ENCODE measurements around the gene SIGLEC9.

Gene SIGLEC9

DNA sequence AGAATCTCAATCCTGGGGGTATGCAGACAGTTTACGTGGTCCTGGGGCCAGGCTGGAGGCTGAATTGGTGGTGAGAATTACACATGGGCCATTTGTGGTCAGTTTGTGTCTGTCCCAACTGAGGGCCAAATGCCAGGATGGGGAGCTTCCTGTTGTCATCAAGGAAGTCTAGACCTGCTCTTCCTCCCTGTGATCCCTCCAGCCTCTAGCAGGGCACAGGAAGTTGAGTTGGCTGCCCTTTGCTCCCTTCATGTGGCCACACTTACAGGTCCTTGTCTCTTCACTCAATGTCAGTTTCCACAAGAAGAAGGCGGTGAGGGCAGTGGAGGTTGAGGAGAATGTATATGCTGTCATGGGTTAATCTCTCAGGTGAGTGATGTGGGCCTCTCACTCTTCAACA lies 47.5 kb downstream of the SIGLEC9 start:
- no peaks in the 10 kb centered on the region; the same call in 1 of the 2 replicates for H3K4me1 ChIP-seq (ENCODE audit: control insufficient read depth, insufficient read depth, low read length)
- H3K27ac ChIP-seq (ENCODE audit: extremely low read depth, low read depth, low read length): no peak overlapping the region
- TF ChIP-seq EGR2 (tag by site-specific recombination; IDR thresholded peaks at IDR 0.05; ENCODE audit: low read depth) (no peak), ZNF16 (tag by site-specific recombination; IDR thresholded peaks at IDR 0.05; ENCODE audit: low read depth) (no peak), KLF9 (tag by site-specific recombination; IDR thresholded peaks at IDR 0.05; ENCODE audit: low read depth) (no peak), ZNF521 (tag by site-specific recombination; IDR thresholded peaks at IDR 0.05) (no peak), ZNF624 (tag by site-specific recombination; IDR thresholded peaks at IDR 0.05) (no peak), ZNF549 (tag by site-specific recombination; IDR thresholded peaks at IDR 0.05) (no peak), OSR2 (tag by site-specific recombination; IDR thresholded peaks at IDR 0.05) (no peak), SCRT2 (tag by site-specific recombination; IDR thresholded peaks at IDR 0.05) (no peak), ZNF394 (tag by site-specific recombination; IDR thresholded peaks at IDR 0.05; ENCODE audit: borderline replicate concordance) (no peak), GLIS2 (tag by site-specific recombination; IDR thresholded peaks at IDR 0.05) (no peak), ZNF202 (tag by site-specific recombination; IDR thresholded peaks at IDR 0.05; ENCODE audit: borderline replicate concordance) (no peak)
- TF ChIP-seq, protein P1, sequence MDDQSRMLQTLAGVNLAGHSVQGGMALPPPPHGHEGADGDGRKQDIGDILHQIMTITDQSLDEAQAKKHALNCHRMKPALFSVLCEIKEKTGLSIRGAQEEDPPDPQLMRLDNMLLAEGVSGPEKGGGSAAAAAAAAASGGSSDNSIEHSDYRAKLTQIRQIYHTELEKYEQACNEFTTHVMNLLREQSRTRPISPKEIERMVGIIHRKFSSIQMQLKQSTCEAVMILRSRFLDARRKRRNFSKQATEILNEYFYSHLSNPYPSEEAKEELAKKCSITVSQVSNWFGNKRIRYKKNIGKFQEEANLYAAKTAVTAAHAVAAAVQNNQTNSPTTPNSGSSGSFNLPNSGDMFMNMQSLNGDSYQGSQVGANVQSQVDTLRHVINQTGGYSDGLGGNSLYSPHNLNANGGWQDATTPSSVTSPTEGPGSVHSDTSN (CRISPR knock-in tag; IDR thresholded peaks at IDR 0.05): no peak
- TF ChIP-seq, protein P2, sequence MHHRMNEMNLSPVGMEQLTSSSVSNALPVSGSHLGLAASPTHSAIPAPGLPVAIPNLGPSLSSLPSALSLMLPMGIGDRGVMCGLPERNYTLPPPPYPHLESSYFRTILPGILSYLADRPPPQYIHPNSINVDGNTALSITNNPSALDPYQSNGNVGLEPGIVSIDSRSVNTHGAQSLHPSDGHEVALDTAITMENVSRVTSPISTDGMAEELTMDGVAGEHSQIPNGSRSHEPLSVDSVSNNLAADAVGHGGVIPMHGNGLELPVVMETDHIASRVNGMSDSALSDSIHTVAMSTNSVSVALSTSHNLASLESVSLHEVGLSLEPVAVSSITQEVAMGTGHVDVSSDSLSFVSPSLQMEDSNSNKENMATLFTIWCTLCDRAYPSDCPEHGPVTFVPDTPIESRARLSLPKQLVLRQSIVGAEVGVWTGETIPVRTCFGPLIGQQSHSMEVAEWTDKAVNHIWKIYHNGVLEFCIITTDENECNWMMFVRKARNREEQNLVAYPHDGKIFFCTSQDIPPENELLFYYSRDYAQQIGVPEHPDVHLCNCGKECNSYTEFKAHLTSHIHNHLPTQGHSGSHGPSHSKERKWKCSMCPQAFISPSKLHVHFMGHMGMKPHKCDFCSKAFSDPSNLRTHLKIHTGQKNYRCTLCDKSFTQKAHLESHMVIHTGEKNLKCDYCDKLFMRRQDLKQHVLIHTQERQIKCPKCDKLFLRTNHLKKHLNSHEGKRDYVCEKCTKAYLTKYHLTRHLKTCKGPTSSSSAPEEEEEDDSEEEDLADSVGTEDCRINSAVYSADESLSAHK (tag by site-specific recombination; IDR thresholded peaks at IDR 0.05): no peak
- ChIA-PET POLR2A (no interaction called here), CTCF (no interaction called here)
- no peaks in the 10 kb centered on the region for H3K9me3 ChIP-seq (ENCODE audit: control insufficient read depth, insufficient read depth, low read depth, low read length)
- H3K4me3 ChIP-seq (ENCODE audit: low read depth, low read length): no peak overlapping the region
- H3K36me3 ChIP-seq (ENCODE audit: control insufficient read depth in 2 of 2, insufficient read depth in 1 of 2, low read length in 2 of 2): no peaks in the 10 kb centered on the region

DNA sequence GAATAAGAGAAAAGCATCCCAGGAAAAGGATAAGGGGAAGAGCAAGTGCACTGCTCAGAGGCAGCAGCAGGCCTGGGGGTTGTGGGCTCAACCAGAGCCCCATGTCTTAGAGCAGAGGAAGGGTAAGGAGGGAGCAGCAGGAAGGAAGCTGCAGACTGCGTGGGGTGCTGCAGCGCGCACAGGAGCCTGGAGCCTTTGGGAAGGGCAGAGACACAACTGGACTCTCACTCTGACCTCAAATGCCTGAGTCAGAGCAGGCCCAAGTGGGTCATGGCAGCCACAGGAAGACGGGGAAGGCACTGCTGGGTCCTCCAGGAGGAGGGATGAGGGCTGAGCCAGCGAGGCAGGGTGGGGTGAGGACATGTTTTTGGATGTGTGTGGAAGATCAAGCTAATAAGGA lies 49.0 kb downstream of the SIGLEC9 start:
- TF ChIP-seq ZSCAN23 (tag by site-specific recombination; IDR thresholded peaks at IDR 0.05) (no peak), OSR2 (tag by site-specific recombination; IDR thresholded peaks at IDR 0.05) (no peak), MZF1 (tag by site-specific recombination; IDR thresholded peaks at IDR 0.05; ENCODE audit: borderline replicate concordance) (no peak), ZNF791 (tag by site-specific recombination; IDR thresholded peaks at IDR 0.05) (no peak)
- TF ChIP-seq, protein P3, sequence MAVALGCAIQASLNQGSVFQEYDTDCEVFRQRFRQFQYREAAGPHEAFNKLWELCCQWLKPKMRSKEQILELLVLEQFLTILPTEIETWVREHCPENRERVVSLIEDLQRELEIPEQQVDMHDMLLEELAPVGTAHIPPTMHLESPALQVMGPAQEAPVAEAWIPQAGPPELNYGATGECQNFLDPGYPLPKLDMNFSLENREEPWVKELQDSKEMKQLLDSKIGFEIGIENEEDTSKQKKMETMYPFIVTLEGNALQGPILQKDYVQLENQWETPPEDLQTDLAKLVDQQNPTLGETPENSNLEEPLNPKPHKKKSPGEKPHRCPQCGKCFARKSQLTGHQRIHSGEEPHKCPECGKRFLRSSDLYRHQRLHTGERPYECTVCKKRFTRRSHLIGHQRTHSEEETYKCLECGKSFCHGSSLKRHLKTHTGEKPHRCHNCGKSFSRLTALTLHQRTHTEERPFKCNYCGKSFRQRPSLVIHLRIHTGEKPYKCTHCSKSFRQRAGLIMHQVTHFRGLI (tag by site-specific recombination; IDR thresholded peaks at IDR 0.05): no peak
- TF ChIP-seq, protein P4, sequence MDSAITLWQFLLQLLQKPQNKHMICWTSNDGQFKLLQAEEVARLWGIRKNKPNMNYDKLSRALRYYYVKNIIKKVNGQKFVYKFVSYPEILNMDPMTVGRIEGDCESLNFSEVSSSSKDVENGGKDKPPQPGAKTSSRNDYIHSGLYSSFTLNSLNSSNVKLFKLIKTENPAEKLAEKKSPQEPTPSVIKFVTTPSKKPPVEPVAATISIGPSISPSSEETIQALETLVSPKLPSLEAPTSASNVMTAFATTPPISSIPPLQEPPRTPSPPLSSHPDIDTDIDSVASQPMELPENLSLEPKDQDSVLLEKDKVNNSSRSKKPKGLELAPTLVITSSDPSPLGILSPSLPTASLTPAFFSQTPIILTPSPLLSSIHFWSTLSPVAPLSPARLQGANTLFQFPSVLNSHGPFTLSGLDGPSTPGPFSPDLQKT (IDR thresholded peaks at IDR 0.05; ENCODE audit: borderline replicate concordance, low read depth, low read length): no peak
- TF ChIP-seq, protein P5, sequence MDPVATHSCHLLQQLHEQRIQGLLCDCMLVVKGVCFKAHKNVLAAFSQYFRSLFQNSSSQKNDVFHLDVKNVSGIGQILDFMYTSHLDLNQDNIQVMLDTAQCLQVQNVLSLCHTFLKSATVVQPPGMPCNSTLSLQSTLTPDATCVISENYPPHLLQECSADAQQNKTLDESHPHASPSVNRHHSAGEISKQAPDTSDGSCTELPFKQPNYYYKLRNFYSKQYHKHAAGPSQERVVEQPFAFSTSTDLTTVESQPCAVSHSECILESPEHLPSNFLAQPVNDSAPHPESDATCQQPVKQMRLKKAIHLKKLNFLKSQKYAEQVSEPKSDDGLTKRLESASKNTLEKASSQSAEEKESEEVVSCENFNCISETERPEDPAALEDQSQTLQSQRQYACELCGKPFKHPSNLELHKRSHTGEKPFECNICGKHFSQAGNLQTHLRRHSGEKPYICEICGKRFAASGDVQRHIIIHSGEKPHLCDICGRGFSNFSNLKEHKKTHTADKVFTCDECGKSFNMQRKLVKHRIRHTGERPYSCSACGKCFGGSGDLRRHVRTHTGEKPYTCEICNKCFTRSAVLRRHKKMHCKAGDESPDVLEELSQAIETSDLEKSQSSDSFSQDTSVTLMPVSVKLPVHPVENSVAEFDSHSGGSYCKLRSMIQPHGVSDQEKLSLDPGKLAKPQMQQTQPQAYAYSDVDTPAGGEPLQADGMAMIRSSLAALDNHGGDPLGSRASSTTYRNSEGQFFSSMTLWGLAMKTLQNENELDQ (tag by site-specific recombination; IDR thresholded peaks at IDR 0.05; ENCODE audit: low read depth): no peak
- TF ChIP-seq, protein P6, sequence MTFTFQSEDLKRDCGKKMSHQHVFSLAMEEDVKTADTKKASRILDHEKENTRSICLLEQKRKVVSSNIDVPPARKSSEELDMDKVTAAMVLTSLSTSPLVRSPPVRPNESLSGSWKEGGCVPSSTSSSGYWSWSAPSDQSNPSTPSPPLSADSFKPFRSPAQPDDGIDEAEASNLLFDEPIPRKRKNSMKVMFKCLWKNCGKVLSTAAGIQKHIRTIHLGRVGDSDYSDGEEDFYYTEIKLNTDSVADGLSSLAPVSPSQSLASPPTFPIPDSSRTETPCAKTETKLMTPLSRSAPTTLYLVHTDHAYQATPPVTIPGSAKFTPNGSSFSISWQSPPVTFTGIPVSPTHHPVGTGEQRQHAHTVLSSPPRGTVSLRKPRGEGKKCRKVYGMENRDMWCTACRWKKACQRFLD (tag by site-specific recombination; IDR thresholded peaks at IDR 0.05): no peak
- TF ChIP-seq, protein P7, sequence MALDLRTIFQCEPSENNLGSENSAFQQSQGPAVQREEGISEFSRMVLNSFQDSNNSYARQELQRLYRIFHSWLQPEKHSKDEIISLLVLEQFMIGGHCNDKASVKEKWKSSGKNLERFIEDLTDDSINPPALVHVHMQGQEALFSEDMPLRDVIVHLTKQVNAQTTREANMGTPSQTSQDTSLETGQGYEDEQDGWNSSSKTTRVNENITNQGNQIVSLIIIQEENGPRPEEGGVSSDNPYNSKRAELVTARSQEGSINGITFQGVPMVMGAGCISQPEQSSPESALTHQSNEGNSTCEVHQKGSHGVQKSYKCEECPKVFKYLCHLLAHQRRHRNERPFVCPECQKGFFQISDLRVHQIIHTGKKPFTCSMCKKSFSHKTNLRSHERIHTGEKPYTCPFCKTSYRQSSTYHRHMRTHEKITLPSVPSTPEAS (tag by site-specific recombination; IDR thresholded peaks at IDR 0.05): no peak
- Histone ChIP-seq H3K27ac (ENCODE audit: extremely low read depth, low read depth, low read length) (no peak overlapping the region), H3K9me3 (ENCODE audit: control insufficient read depth, insufficient read depth, low read depth, low read length) (no peaks in the 10 kb centered on the region), H3K4me1 (ENCODE audit: control insufficient read depth, insufficient read depth, low read length) (no peaks in the 10 kb centered on the region; the same call in 1 of the 2 replicates), H3K36me3 (ENCODE audit: control insufficient read depth in 2 of 2, insufficient read depth in 1 of 2, low read length in 2 of 2) (no peaks in the 10 kb centered on the region), H3K4me3 (ENCODE audit: low read depth, low read length) (no peak overlapping the region)
- ChIA-PET POLR2A (no interaction called here), CTCF (interaction anchor here (0.7 to 1.7 kb wide), 3 partner anchors 15 to 88 kb away, joined by 3 to 9 read pairs (median 4); no protein-coding TSS in a partner anchor)

Measured in HEK293 (cell line).